HEK293 (cell line): ENCODE results near the gene OXGR1.

ENCODE experiments used
- CTCF ChIA-PET: fragments of 350-600 bp; formaldehyde crosslinking; extraction: SDS; loops from one replicate; lab custom pipeline; 2021; ENCODE audit warnings: antibody characterized with exemption; lab: Yijun Ruan, JAX
- POLR2A ChIA-PET: fragments of 300-600 bp; formaldehyde crosslinking; extraction: SDS; loops from one replicate; lab custom pipeline; 2020; ENCODE audit warnings: antibody characterized with exemption, inconsistent platforms; lab: Yijun Ruan, JAX
- H3K27ac ChIP-seq: fragments of 200-500 bp; sonication (Bioruptor generic); 2 replicates; pipeline ENCODE4 v1.5.1; 2014; ENCODE audit warnings: low read depth, low read length, control low read depth, inconsistent platforms; ENCODE audit errors: extremely low read depth
- H3K36me3 ChIP-seq, 2 experiments: fragments of 200-500 bp in 1 of 2; sonication (Bioruptor generic) in 1 of 2; 1 replicate in 1 of 2; 2 replicates in 1 of 2; pipeline ENCODE4 v1.5.1; 2014 to 2017; ENCODE audit warnings: inconsistent platforms in 2 of 2, low read length in 2 of 2; ENCODE audit not compliant: control insufficient read depth in 2 of 2, insufficient read depth in 1 of 2
- H3K4me1 ChIP-seq: fragments of 200-500 bp; sonication (Bioruptor generic); 2 replicates; pipeline ENCODE4 v1.5.1; 2014; ENCODE audit warnings: mild to moderate bottlenecking, low read length, inconsistent platforms; ENCODE audit not compliant: control insufficient read depth, insufficient read depth
- H3K4me3 ChIP-seq: 2 replicates; pipeline ENCODE4 v1.5.1; 2011; ENCODE audit warnings: low read depth, mild to moderate bottlenecking, control low read depth, low read length, moderate library complexity
- H3K9me3 ChIP-seq: fragments of 200-500 bp; sonication (Bioruptor generic); 2 replicates; pipeline ENCODE4 v1.5.1; 2014; ENCODE audit warnings: low read depth, low read length, inconsistent platforms; ENCODE audit not compliant: control insufficient read depth, insufficient read depth
- KLF1 ChIP-seq: fragments of 450-650 bp; formaldehyde crosslinking; IDR thresholded peaks from 2 replicates; pipeline ENCODE4 v1.5.1; 2016; ENCODE audit warnings: missing biosample characterization, missing genetic modification characterization
- KLF7 ChIP-seq: fragments of 450-650 bp; formaldehyde crosslinking; IDR thresholded peaks from 2 replicates; pipeline ENCODE4 v1.5.1; 2016; ENCODE audit warnings: missing biosample characterization, missing genetic modification characterization, borderline replicate concordance
- OSR2 ChIP-seq: fragments of 450-650 bp; formaldehyde crosslinking; IDR thresholded peaks from 2 replicates; pipeline ENCODE4 v1.5.1; 2016; ENCODE audit warnings: missing biosample characterization, missing genetic modification characterization
- PBX3 ChIP-seq: sonication (generic); formaldehyde crosslinking; IDR thresholded peaks from 2 replicates; pipeline ENCODE4 v1.8.1; 2022; ENCODE audit warnings: mild to moderate bottlenecking, moderate library complexity, missing genetic modification reagents
- WT1 ChIP-seq: fragments of 450-650 bp; formaldehyde crosslinking; IDR thresholded peaks from 2 replicates; pipeline ENCODE4 v1.5.1; 2016; ENCODE audit warnings: missing biosample characterization, missing genetic modification characterization
- ZBTB7A ChIP-seq: fragments of 450-650 bp; formaldehyde crosslinking; IDR thresholded peaks from 2 replicates; pipeline ENCODE4 v1.5.1; 2016; ENCODE audit warnings: low read depth, missing biosample characterization, missing genetic modification characterization
- ZBTB8A ChIP-seq: fragments of 450-650 bp; formaldehyde crosslinking; IDR thresholded peaks from 2 replicates; pipeline ENCODE4 v1.5.1; 2016; ENCODE audit warnings: missing biosample characterization, missing genetic modification characterization
- ZNF133 ChIP-seq: fragments of 450-650 bp; formaldehyde crosslinking; IDR thresholded peaks from 2 replicates; pipeline ENCODE4 v1.5.1; 2016; ENCODE audit warnings: missing biosample characterization, missing genetic modification characterization
- ZNF148 ChIP-seq: fragments of 450-650 bp; formaldehyde crosslinking; IDR thresholded peaks from 2 replicates; pipeline ENCODE4 v1.5.0; 2017; ENCODE audit warnings: missing biosample characterization, missing genetic modification characterization, borderline replicate concordance
- ZNF155 ChIP-seq: fragments of 450-650 bp; formaldehyde crosslinking; IDR thresholded peaks from 2 replicates; pipeline ENCODE4 v1.5.1; 2016; ENCODE audit warnings: missing biosample characterization, missing genetic modification characterization
- ZNF23 ChIP-seq: fragments of 450-650 bp; formaldehyde crosslinking; IDR thresholded peaks from 2 replicates; pipeline ENCODE4 v1.5.1; 2016; ENCODE audit warnings: missing biosample characterization, missing genetic modification characterization, borderline replicate concordance
- ZNF239 ChIP-seq: fragments of 450-650 bp; formaldehyde crosslinking; IDR thresholded peaks from 2 replicates; pipeline ENCODE4 v1.5.1; 2016; ENCODE audit warnings: missing biosample characterization, missing genetic modification characterization
- ZNF302 ChIP-seq: fragments of 450-650 bp; formaldehyde crosslinking; IDR thresholded peaks from 2 replicates; pipeline ENCODE4 v1.5.1; 2016; ENCODE audit warnings: missing biosample characterization, missing genetic modification characterization, low read depth
- ZNF324 ChIP-seq: fragments of 450-650 bp; formaldehyde crosslinking; IDR thresholded peaks from 2 replicates; pipeline ENCODE4 v1.5.1; 2016; ENCODE audit warnings: missing biosample characterization, missing genetic modification characterization
- ZNF366 ChIP-seq: fragments of 450-650 bp; formaldehyde crosslinking; conservative IDR thresholded peaks from 2 replicates; pipeline ENCODE4 v1.5.1; 2016; ENCODE audit warnings: missing biosample characterization, missing genetic modification characterization
- ZNF596 ChIP-seq: fragments of 450-650 bp; IDR thresholded peaks from 2 replicates; pipeline ENCODE4 v1.5.0; 2018; ENCODE audit warnings: missing biosample characterization, mild to moderate bottlenecking, missing genetic modification characterization, moderate library complexity
- ZNF600 ChIP-seq: fragments of 450-650 bp; formaldehyde crosslinking; IDR thresholded peaks from 2 replicates; pipeline ENCODE4 v1.5.1; 2016; ENCODE audit warnings: missing biosample characterization, missing genetic modification characterization
- ZNF621 ChIP-seq: fragments of 450-650 bp; formaldehyde crosslinking; IDR thresholded peaks from 2 replicates; pipeline ENCODE4 v1.5.1; 2017; ENCODE audit warnings: missing biosample characterization, missing genetic modification characterization
- ZNF629 ChIP-seq: fragments of 450-650 bp; formaldehyde crosslinking; IDR thresholded peaks from 2 replicates; pipeline ENCODE4 v1.5.1; 2017; ENCODE audit warnings: missing biosample characterization, missing genetic modification characterization
- ZNF776 ChIP-seq: fragments of 450-650 bp; formaldehyde crosslinking; IDR thresholded peaks from 2 replicates; pipeline ENCODE4 v1.5.0; 2017; ENCODE audit warnings: missing biosample characterization, missing genetic modification characterization, borderline replicate concordance
- ZNF777 ChIP-seq: fragments of 450-650 bp; formaldehyde crosslinking; IDR thresholded peaks from 2 replicates; pipeline ENCODE4 v1.5.1; 2017; ENCODE audit warnings: missing biosample characterization, missing genetic modification characterization, borderline replicate concordance
- ZNF830 ChIP-seq: fragments of 450-650 bp; IDR thresholded peaks from 2 replicates; pipeline ENCODE4 v1.5.0; 2018; ENCODE audit warnings: missing biosample characterization, missing genetic modification characterization, low read depth, mild to moderate bottlenecking, moderate library complexity

The OXGR1 gene

GRCh38 chr13:97004096-97004876 lies 10.0 kb upstream of the OXGR1 start:
- no peak overlapping the region for H3K27ac ChIP-seq
- ChIA-PET POLR2A (no interaction called here), CTCF (interaction anchor here (0.7 to 2.2 kb wide), 2 partner anchors 14 to 1204 kb away, joined by 3 to 14 read pairs; no protein-coding TSS in a partner anchor)
- H3K9me3 ChIP-seq = no peaks in the 10 kb centered on the region
- TF ChIP-seq ZNF777 (tag by site-specific recombination) = no peak
- TF ChIP-seq PBX3 = no peak
- no peak for TF ChIP-seq WT1 (tag by site-specific recombination)
- no peak for TF ChIP-seq ZNF239 (tag by site-specific recombination)
- TF ChIP-seq ZNF155 (tag by site-specific recombination) = no peak
- no peak for TF ChIP-seq ZNF324 (tag by site-specific recombination)
- no peak for TF ChIP-seq ZNF776 (tag by site-specific recombination)
- no peak for TF ChIP-seq ZBTB7A
- TF ChIP-seq ZNF148 (tag by site-specific recombination) = no peak
- no peaks in the 10 kb centered on the region for H3K4me1 ChIP-seq
- H3K36me3 ChIP-seq = no peaks in the 10 kb centered on the region
- no peak overlapping the region for H3K4me3 ChIP-seq

GRCh38 chr13:97003071-97003470 lies 8.8 kb upstream of the OXGR1 start:
- ChIA-PET POLR2A (no interaction called here), CTCF (interaction anchor here (0.7 to 2.2 kb wide), 2 partner anchors 15 to 181 kb away, joined by 3 to 14 read pairs; no protein-coding TSS in a partner anchor)
- TF ChIP-seq ZNF133 (tag by site-specific recombination) = no peak
- TF ChIP-seq ZNF366 (tag by site-specific recombination) = no peak
- TF ChIP-seq ZNF302 (tag by site-specific recombination) = no peak
- no peak for TF ChIP-seq ZNF830 (tag by site-specific recombination)
- no peak for TF ChIP-seq ZNF155 (tag by site-specific recombination)
- TF ChIP-seq ZNF596 = no peak
- TF ChIP-seq OSR2 = no peak
- TF ChIP-seq ZNF600 (tag by site-specific recombination) = no peak
- TF ChIP-seq ZNF777 (tag by site-specific recombination) = no peak
- no peak for TF ChIP-seq ZNF629 (tag by site-specific recombination)
- TF ChIP-seq ZBTB8A = no peak
- no peak for TF ChIP-seq KLF7
- no peak for TF ChIP-seq ZNF621 (tag by site-specific recombination)
- TF ChIP-seq KLF1 (tag by site-specific recombination) = no peak
- TF ChIP-seq ZNF23 (tag by site-specific recombination) = no peak
- Histone ChIP-seq H3K36me3 (no peaks in the 10 kb centered on the region), H3K4me1 (no peaks in the 10 kb centered on the region), H3K27ac (no peak overlapping the region), H3K9me3 (no peaks in the 10 kb centered on the region), H3K4me3 (no peak overlapping the region)
